GM12878 (cell line): ENCODE data around the gene CLN6. TPM values are rescaled to one million over a fixed set of nuclear protein-coding genes. Genes with fewer than 3 reads are reported as not detected.

Experiments
- ATF7 ChIP-seq: fragments of 450-650 bp; IDR thresholded peaks from 2 replicates; pipeline ENCODE4 v1.6.1; 2016; ENCODE audit warnings: low read depth, mild to moderate bottlenecking
- BACH1 ChIP-seq: fragments of 450-650 bp; IDR thresholded peaks from 2 replicates; pipeline ENCODE4 v1.6.1; 2017; ENCODE audit warnings: mild to moderate bottlenecking, borderline replicate concordance
- BHLHE40 ChIP-seq, 2 experiments: fragments of 450-650 bp in 1 of 2; IDR thresholded peaks; 2 replicates each; pipeline ENCODE4 v1.6.1; 2011 to 2017; ENCODE audit warnings: low read depth in 2 of 2, borderline replicate concordance in 1 of 2, improper control_type of control experiment in 1 of 2, low read length in 1 of 2, mild to moderate bottlenecking in 1 of 2
- CREB1 ChIP-seq: IDR thresholded peaks from 2 replicates; pipeline ENCODE4 v1.6.1; 2012; ENCODE audit warnings: low read depth, mild to moderate bottlenecking, inconsistent platforms
- EED ChIP-seq: sonication (generic); IDR thresholded peaks from 2 replicates; pipeline ENCODE4 v1.6.1; 2016; ENCODE audit warnings: antibody characterized with exemption, low read depth
- IKZF1 ChIP-seq: fragments of 450-650 bp; conservative IDR thresholded peaks from 2 replicates; pipeline ENCODE4 v1.6.1; 2017; ENCODE audit warnings: antibody characterized with exemption, mild to moderate bottlenecking
- IKZF2 ChIP-seq, 2 experiments: fragments of 450-650 bp; IDR thresholded peaks; 2 replicates each; pipeline ENCODE4 v1.6.1; 2017; ENCODE audit warnings: mild to moderate bottlenecking in 2 of 2, moderate library complexity in 2 of 2
- JUNB ChIP-seq: IDR thresholded peaks from 2 replicates; pipeline ENCODE4 v1.6.1; 2016; ENCODE audit warnings: antibody characterized with exemption, mild to moderate bottlenecking
- LARP7 ChIP-seq: fragments of 450-650 bp; IDR thresholded peaks from 2 replicates; pipeline ENCODE4 v1.6.1; 2017; ENCODE audit warnings: mild to moderate bottlenecking
- MEF2B ChIP-seq: fragments of 450-650 bp; IDR thresholded peaks from 2 replicates; pipeline ENCODE4 v1.6.1; 2018; ENCODE audit warnings: mild to moderate bottlenecking, moderate library complexity; ENCODE audit not compliant: partially characterized antibody, poor library complexity, severe bottlenecking
- MTA2 ChIP-seq: fragments of 450-650 bp; IDR thresholded peaks from 2 replicates; pipeline ENCODE4 v1.6.1; 2016; ENCODE audit warnings: low read depth, mild to moderate bottlenecking, moderate library complexity
- MXI1 ChIP-seq: fragments of 150-350 bp; IDR thresholded peaks from 2 replicates; pipeline ENCODE4 v1.6.1; 2011; ENCODE audit warnings: low read depth, mild to moderate bottlenecking, inconsistent platforms, low read length, improper control_type of control experiment
- NFYA ChIP-seq: IDR thresholded peaks from 2 replicates; pipeline ENCODE4 v1.6.1; 2011; ENCODE audit warnings: low read depth, mild to moderate bottlenecking, low read length, improper control_type of control experiment, borderline replicate concordance
- NR2F1 ChIP-seq: fragments of 450-650 bp; conservative IDR thresholded peaks from 2 replicates; pipeline ENCODE4 v1.6.1; 2017; ENCODE audit warnings: mild to moderate bottlenecking
- NRF1 ChIP-seq: conservative IDR thresholded peaks from 2 replicates; pipeline ENCODE4 v1.6.1; 2011; ENCODE audit warnings: mild to moderate bottlenecking, low read depth, low read length, improper control_type of control experiment
- RAD51 ChIP-seq: fragments of 450-650 bp; IDR thresholded peaks from 2 replicates; pipeline ENCODE4 v1.6.1; 2016; ENCODE audit warnings: moderate library complexity, mild to moderate bottlenecking, inconsistent platforms
- SIX5 ChIP-seq: IDR thresholded peaks from 2 replicates; pipeline ENCODE4 v1.6.1; 2011; ENCODE audit warnings: mild to moderate bottlenecking, low read depth, low read length, moderate library complexity; ENCODE audit not compliant: severe bottlenecking
- SMAD5 ChIP-seq: IDR thresholded peaks from 2 replicates; pipeline ENCODE4 v1.6.1; 2016; ENCODE audit warnings: antibody characterized with exemption, low read depth
- SMARCA5 ChIP-seq: fragments of 450-650 bp; IDR thresholded peaks from 2 replicates; pipeline ENCODE4 v1.6.1; 2017; ENCODE audit warnings: mild to moderate bottlenecking
- TARDBP ChIP-seq: IDR thresholded peaks from 2 replicates; pipeline ENCODE4 v1.6.1; 2016; ENCODE audit warnings: borderline replicate concordance
- ZNF207 ChIP-seq: fragments of 450-650 bp; IDR thresholded peaks from 2 replicates; pipeline ENCODE4 v1.6.1; 2014; ENCODE audit warnings: antibody characterized with exemption, mild to moderate bottlenecking, borderline replicate concordance
- ZNF24 ChIP-seq: fragments of 450-650 bp; IDR thresholded peaks from 2 replicates; pipeline ENCODE4 v1.6.1; 2017; ENCODE audit warnings: antibody characterized with exemption, mild to moderate bottlenecking
- ZNF622 ChIP-seq: fragments of 450-650 bp; IDR thresholded peaks from 2 replicates; pipeline ENCODE4 v1.6.1; 2017; ENCODE audit warnings: mild to moderate bottlenecking, inconsistent platforms
- polyA plus RNA-seq, 11 experiments: library from polyadenylated mRNA; depleted of rRNA in 4 of 11; unstranded in 6 of 11; stranded (reverse) in 5 of 11; fragments of >200 nt; fragmentation: Nextera tagmentation in 4 of 11; fragmentation: Illumina TruSeq in 1 of 11; extraction: Ambion mirVana in 4 of 11; extraction: Trizol in 1 of 11; gene quantifications; 1 replicate in 1 of 11; 2 replicates in 10 of 11; pipeline versions ENCODE4 v1.2.1 to v1.2.3, GENCODE V29; 2011 to 2016; ENCODE audit warnings: inconsistent platforms in 2 of 11, missing spikeins in 2 of 11, low read depth in 1 of 11
- total RNA-seq, 4 experiments: library from RNA; depleted of rRNA in 3 of 4; stranded (reverse); fragments of >200 nt in 3 of 4; fragmentation: Illumina TruSeq in 1 of 4; extraction: Trizol in 1 of 4; gene quantifications; 2 replicates each; pipeline versions ENCODE4 v1.2.1 to v1.2.3, GENCODE V29; 2013 to 2021
- TF ChIP-seq, protein P1 (sequence below): fragments of 450-650 bp; IDR thresholded peaks from 2 replicates; pipeline ENCODE4 v1.6.1; 2014; ENCODE audit warnings: mild to moderate bottlenecking
- TF ChIP-seq, protein P2 (sequence below): IDR thresholded peaks from 2 replicates; pipeline ENCODE4 v1.6.1; 2012; ENCODE audit warnings: low read length, inconsistent platforms
- TF ChIP-seq, protein P3 (sequence below): IDR thresholded peaks from 2 replicates; pipeline ENCODE4 v1.6.1; 2011; ENCODE audit warnings: mild to moderate bottlenecking, low read depth, low read length, moderate library complexity; ENCODE audit not compliant: insufficient replicate concordance
- TF ChIP-seq, protein P4 (sequence below): IDR thresholded peaks from 2 replicates; pipeline ENCODE4 v1.6.1; 2011; ENCODE audit warnings: low read depth, mild to moderate bottlenecking, low read length, moderate library complexity, borderline replicate concordance; ENCODE audit errors: extremely low read depth
- TF ChIP-seq, protein P5 (sequence below): fragments of 450-650 bp; IDR thresholded peaks from 2 replicates; pipeline ENCODE4 v1.6.1; 2017; ENCODE audit warnings: borderline replicate concordance

The CLN6 gene
- total and polyA plus RNA-seq, 10 of the 15 experiments (the other 5 are each of a cell fraction or from before 2014, with no cell fraction given), result 0.74 to 69.0 (median 30.3) TPM

DNA sequence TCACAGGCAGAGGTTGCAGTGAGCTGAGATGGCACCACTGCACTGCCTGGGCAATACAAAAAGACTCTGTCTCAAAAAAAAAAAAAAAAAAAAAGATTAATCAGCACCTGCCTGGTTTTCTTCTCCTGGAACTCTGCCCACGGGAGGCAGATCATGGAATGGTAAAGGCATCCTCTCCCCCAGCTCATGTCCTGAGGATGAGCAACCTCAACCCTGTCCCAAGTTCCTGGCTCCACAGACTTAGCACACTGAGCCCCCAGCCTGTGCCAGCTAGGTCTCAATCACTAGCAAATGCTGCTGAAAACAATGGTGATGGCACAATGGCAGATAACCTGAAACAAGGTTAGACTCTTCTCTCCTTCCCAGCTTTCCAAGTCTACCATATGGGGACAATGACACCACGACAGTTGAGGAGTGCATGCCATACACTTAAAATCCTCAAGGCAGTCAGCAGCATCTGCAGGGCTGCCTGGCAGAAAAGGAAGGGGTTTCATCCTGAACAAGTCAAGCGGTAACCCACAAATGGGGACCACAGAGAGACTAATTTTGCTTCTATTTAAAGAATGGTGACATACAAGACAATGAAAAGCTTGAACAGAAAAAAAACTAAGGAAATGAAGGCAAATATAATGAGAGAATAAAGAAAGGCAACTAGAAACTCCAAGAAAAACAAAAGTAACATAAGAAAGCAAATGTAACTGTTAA, 4.8 kb downstream of the CLN6 start (continued):
- TF ChIP-seq, protein P1, sequence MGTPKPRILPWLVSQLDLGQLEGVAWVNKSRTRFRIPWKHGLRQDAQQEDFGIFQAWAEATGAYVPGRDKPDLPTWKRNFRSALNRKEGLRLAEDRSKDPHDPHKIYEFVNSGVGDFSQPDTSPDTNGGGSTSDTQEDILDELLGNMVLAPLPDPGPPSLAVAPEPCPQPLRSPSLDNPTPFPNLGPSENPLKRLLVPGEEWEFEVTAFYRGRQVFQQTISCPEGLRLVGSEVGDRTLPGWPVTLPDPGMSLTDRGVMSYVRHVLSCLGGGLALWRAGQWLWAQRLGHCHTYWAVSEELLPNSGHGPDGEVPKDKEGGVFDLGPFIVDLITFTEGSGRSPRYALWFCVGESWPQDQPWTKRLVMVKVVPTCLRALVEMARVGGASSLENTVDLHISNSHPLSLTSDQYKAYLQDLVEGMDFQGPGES, result no peak
- 0 out of 2 replicates have a peak, but pooled peaks have one; percentile 18 for TF ChIP-seq JUNB
- TF ChIP-seq IKZF2 (IDR thresholded peaks at IDR 0.05), result peak; percentile 60 to 70; a peak in 3 of 4 replicates
- no peak for TF ChIP-seq ZNF24
- TF ChIP-seq, protein P2, sequence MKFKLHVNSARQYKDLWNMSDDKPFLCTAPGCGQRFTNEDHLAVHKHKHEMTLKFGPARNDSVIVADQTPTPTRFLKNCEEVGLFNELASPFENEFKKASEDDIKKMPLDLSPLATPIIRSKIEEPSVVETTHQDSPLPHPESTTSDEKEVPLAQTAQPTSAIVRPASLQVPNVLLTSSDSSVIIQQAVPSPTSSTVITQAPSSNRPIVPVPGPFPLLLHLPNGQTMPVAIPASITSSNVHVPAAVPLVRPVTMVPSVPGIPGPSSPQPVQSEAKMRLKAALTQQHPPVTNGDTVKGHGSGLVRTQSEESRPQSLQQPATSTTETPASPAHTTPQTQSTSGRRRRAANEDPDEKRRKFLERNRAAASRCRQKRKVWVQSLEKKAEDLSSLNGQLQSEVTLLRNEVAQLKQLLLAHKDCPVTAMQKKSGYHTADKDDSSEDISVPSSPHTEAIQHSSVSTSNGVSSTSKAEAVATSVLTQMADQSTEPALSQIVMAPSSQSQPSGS, result no peak
- TF ChIP-seq MXI1, result no peak
- TF ChIP-seq SIX5, result no peak
- no peak for TF ChIP-seq BHLHE40 (IDR thresholded peaks at IDR 0.05; ENCODE audit: borderline replicate concordance in 1 of 2, low read depth in 2 of 2, low read length in 1 of 2)
- no peak for TF ChIP-seq NR2F1
- TF ChIP-seq RAD51, result no peak
- TF ChIP-seq IKZF1, result peak; percentile 35; the same call in 1 of the 2 replicates
- peak; percentile 78 for TF ChIP-seq MEF2B
- peak; percentile 62 for TF ChIP-seq MTA2
- TF ChIP-seq TARDBP, result no peak
- TF ChIP-seq, protein P3, sequence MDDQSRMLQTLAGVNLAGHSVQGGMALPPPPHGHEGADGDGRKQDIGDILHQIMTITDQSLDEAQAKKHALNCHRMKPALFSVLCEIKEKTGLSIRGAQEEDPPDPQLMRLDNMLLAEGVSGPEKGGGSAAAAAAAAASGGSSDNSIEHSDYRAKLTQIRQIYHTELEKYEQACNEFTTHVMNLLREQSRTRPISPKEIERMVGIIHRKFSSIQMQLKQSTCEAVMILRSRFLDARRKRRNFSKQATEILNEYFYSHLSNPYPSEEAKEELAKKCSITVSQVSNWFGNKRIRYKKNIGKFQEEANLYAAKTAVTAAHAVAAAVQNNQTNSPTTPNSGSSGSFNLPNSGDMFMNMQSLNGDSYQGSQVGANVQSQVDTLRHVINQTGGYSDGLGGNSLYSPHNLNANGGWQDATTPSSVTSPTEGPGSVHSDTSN, result no peak
- no peak for TF ChIP-seq SMARCA5
- no peak for TF ChIP-seq CREB1
- no peak for TF ChIP-seq NRF1
- TF ChIP-seq ZNF207, result no peak
- TF ChIP-seq, protein P4, sequence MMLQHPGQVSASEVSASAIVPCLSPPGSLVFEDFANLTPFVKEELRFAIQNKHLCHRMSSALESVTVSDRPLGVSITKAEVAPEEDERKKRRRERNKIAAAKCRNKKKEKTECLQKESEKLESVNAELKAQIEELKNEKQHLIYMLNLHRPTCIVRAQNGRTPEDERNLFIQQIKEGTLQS, result no peak
- TF ChIP-seq BACH1, result no peak
- TF ChIP-seq LARP7, result no peak
- TF ChIP-seq EED, result peak; percentile 61
- TF ChIP-seq ATF7, result peak; percentile 64; the same call in 1 of the 2 replicates
- no peak for TF ChIP-seq SMAD5
- no peak for TF ChIP-seq ZNF622
- TF ChIP-seq NFYA, result no peak
- TF ChIP-seq, protein P5, sequence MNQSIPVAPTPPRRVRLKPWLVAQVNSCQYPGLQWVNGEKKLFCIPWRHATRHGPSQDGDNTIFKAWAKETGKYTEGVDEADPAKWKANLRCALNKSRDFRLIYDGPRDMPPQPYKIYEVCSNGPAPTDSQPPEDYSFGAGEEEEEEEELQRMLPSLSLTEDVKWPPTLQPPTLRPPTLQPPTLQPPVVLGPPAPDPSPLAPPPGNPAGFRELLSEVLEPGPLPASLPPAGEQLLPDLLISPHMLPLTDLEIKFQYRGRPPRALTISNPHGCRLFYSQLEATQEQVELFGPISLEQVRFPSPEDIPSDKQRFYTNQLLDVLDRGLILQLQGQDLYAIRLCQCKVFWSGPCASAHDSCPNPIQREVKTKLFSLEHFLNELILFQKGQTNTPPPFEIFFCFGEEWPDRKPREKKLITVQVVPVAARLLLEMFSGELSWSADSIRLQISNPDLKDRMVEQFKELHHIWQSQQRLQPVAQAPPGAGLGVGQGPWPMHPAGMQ, result no peak
